Kidney epithelial cell (primary cell): ENCODE data around the gene FERD3L. TPM values are rescaled to one million over a fixed set of nuclear protein-coding genes. Genes with fewer than 3 reads are reported as not detected.

Experiments used
- DNase-seq: peaks from one replicate; pipeline ENCODE4 v3.0.0-alpha.2; 2010; ENCODE audit warnings: low read depth
- H3K27me3 ChIP-seq: 2 replicates; pipeline ENCODE4 v1.6.0; 2011; ENCODE audit warnings: low read length; ENCODE audit not compliant: control insufficient read depth, insufficient read depth
- H3K36me3 ChIP-seq: 2 replicates; pipeline ENCODE4 v1.5.1; 2011; ENCODE audit warnings: low read length; ENCODE audit not compliant: control insufficient read depth, insufficient read depth
- H3K4me3 ChIP-seq: 2 replicates; pipeline ENCODE4 v1.5.1; 2011; ENCODE audit warnings: low read depth, mild to moderate bottlenecking, control low read depth, low read length
- CTCF ChIP-seq: IDR thresholded peaks from 2 replicates; pipeline ENCODE4 v1.5.1; 2011; ENCODE audit warnings: mild to moderate bottlenecking, moderate library complexity, low read length, control low read depth, inconsistent platforms; ENCODE audit not compliant: insufficient read depth, poor library complexity, severe bottlenecking
- total RNA-seq: library from RNA; depleted of rRNA; stranded (reverse); fragments of >200 nt; gene quantifications from 2 replicates; pipeline ENCODE4 v1.2.3, GENCODE V29; 2015

Gene FERD3L
- total RNA-seq, 1 donor from 2014 or later, result not detected

DNA sequence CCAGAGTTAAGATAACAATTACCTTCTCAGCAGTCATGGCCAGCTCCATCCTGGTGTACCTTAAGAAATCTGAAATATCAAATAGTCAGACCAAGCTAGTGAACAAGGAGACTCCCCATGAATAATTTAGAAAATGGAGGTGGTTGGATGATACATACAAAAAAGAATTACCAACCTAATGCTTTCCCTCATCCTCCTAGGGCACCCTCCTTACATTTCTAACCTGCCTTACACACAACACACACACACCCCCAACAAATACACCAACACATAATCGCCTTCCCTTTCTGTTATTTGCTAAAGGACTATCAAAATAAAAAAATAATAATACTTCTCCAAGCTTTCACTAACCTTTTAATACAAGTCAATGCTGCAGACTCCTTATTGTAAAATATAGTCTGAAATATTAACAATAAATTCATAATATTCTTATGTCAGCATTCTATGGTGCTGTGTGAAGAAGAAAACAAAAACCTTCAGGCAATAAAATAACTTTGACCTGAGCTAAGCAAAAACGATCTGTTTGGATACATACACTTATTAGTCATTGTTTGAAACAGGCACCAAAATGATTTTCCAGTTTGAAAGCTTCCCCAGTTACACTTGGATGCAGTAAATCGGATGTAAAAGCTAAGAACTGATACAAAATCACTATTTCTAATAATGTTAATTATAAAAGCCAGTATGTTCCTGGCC is 31.2 kb downstream of the FERD3L start:
- Histone ChIP-seq H3K4me3 (no peak overlapping the region), H3K27me3 (peaks cover 75% of the 10 kb centered on the region), H3K36me3 (no peaks in the 10 kb centered on the region)
- DNase-seq, result no peak
- no peak for TF ChIP-seq CTCF

- no peak overlapping the region for H3K4me3 ChIP-seq
- TF ChIP-seq CTCF, result no peak
- no peak for DNase-seq
- no peaks in the 10 kb centered on the region for H3K36me3 ChIP-seq
- peaks cover 75% of the 10 kb centered on the region for H3K27me3 ChIP-seq
These were observed 32.2 kb downstream of the FERD3L start for GRCh38 chr7:19113002-19113350.

DNA sequence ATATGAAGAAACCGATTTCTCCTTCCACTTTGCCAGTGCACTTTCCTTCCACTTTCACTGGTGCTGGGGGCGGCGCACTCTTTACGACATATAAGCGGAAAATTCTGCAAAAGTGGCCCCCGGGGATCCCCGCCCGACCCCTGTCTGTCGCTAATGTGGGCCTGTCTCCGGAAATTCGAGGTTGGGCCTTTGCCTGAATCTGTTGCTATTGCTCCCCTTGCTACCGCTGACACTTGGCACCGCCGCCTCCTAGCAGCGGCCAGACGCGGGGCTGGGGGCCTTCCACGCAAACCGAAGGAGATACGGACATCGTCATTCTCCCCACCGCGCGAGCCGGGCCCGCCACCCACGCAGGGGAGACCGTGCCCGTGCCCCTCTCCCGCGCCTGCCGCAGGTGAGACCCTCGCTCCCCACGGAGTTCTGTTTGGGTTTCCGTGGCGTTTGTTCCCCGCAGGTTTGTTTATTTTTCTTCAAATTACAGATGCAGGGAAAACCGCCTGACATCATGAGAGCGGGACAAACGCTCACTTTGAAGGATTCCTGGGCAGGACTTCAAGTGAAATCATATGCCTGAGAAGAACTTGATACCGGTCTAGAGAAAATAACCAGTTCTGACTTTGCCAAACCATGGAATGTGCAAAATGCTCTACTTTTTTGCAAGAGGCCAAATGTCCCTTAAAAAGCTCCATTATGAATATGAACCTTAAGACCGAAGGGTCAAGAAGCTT is 32.8 kb downstream of the FERD3L start:
- no peaks in the 10 kb centered on the region for H3K36me3 ChIP-seq
- no peak overlapping the region for H3K4me3 ChIP-seq
- no peak for DNase-seq
- H3K27me3 ChIP-seq, result peaks cover 75% of the 10 kb centered on the region
- no peak for TF ChIP-seq CTCF

DNA sequence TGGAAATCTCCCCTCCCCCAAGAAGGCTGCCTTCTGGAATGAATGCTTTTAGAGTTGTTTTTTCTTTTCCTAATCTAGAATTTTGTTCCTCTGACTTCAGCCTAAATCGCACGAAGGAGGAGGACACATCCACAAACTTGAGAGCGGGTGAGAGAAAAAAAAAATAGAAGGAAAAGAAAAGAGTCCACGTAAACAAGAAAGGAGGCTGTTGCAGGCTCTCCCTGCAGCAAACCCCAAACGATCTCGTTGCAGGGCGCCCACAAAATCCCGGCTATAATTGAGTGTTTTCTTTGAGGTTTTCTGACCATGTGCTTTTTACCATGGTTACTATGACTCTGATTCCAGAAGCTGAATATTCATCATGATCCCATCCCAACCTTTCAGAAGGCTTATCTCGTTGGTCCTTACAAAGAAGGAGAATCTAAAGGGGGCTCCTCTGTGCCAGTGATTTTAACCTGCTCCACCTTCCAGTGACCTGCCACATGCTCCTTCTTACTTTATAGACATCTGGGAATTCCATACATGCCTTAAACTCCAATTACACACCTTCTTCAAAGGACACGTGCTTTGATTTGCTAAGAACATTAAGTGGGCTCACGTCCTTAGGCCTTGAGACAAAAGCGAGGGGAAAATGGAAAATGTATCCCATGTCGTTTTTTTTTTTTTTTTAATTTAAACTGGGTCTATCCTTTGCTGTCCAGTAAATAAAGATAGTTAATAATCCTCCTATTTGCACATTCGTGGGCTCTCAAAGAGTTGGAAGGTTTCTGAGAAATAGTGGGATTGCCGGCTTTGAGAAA is 33.5 kb downstream of the FERD3L start:
- H3K27me3 ChIP-seq, result peaks cover 77% of the 10 kb centered on the region
- no peaks in the 10 kb centered on the region for H3K36me3 ChIP-seq
- no peak overlapping the region for H3K4me3 ChIP-seq
- no peak for TF ChIP-seq CTCF
- DNase-seq, result no peak

- Histone ChIP-seq H3K36me3 (no peaks in the 10 kb centered on the region), H3K4me3 (no peak overlapping the region), H3K27me3 (peaks cover 77% of the 10 kb centered on the region)
- no peak for TF ChIP-seq CTCF
- no peak for DNase-seq
These were observed 34.4 kb downstream of the FERD3L start for GRCh38 chr7:19110776-19111175.
